ENCODE measurements around the gene KCNK4.

The KCNK4 gene

GRCh38 chr11:64331569-64332371 is 40.7 kb downstream of the KCNK4 start:
- DNase-seq = peak; percentile 74

DNA sequence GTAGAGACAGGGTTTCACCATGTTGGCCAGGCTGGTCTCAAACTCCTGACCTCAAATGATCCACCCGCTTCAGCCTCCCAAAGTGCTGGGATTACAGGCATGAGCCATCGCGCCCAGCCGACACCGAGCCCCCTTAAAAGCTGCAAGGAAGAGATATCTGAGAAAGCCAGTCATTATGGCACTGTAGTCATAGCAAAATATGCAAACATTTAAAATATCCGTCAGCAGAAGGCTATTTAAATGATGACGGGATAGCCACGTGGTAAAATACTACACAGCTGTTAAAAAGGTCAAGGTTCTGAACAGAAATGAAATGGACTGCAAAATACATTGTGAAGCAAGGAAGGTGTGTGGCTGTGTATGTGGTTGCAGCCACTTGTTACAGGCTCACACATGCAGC is 42.5 kb downstream of the KCNK4 start:
- no peak for DNase-seq

DNA sequence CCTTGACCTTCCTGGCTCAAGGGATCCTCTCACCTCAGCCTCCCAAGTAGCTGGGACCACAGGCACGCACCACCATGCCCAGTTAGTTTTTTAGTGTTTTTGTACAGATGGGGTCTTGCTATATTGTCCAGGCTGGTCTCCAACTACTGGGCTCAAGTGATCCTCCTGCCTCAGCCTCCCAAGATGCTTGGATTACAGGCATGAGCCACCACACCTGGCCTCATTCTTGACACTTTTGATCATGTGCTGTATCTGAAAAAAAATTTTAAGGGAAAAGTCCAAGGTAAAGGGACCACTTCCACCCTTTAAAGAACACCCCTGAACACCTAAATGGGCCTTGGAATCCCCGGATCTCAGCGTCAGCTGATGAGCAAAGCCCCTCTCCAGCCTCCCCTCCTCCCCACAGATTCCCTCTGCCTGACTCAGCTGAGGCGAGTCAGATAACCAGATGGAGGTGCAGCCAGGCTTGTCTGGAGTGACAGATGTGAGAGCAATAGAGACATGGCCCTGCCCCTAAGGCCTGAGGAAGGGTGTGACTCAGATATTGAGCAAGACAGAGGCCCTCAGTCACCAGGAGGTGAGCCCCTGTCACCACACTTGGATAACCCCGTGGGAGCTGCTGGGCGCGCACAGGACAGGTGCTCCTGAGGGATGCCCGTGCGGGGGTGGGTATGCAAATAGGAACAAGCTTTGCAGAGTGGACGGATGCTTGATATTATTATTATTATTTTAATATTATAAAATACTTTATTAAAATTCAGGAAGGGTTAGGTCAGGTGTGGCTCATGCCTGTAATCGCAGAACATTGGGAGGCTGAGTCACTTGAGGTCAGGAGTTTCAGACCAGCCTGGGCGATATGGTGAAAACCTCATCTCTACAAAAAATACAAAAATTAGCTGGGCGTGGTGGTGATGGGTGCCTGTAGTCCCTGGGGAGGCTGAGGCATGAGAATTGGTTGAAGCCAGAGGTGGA is 43.9 kb downstream of the KCNK4 start:
- DNase-seq = peak; percentile 95

GRCh38 chr11:64337538-64338249 is 46.6 kb downstream of the KCNK4 start:
- no peak for DNase-seq

DNA sequence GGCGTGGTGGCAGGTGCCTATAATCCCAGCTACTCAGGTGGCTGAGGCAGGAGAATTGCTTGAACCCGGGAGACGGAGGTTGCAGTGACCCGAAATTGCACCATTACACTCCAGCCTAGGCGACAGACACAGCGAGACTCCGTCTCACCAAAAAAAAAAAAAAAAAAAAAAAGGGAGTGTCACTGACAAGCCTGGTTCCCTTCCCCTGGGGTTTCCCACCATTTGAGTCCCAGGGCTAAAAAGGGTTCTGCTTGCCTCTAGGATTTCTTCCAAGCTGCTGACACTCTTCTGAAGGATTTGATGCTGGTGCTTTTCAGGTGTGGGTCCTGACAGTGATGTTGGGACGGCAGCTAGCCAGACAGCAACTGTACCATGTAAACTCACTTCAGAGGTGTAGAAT is 47.6 kb downstream of the KCNK4 start:
- DNase-seq = no peak

DNA sequence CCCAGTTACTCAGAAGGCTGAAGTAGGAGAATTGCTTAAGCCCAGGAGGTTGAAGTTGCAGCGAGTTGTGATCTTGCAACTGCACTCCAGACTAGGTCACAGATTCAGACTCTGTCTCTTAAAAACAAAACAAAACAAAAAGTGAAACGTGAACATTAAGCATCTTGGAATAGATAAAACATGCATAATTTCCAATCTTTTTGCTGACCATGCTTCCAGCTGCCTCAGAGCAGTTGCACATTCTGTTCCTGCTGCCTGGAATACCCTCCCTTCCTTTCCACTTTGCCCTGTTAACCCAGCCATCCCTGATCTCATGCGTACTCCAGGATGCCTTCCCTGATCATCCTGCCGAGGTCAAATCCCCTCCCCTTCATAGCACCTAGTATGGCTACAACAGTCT is 48.2 kb downstream of the KCNK4 start:
- DNase-seq = no peak

DNA sequence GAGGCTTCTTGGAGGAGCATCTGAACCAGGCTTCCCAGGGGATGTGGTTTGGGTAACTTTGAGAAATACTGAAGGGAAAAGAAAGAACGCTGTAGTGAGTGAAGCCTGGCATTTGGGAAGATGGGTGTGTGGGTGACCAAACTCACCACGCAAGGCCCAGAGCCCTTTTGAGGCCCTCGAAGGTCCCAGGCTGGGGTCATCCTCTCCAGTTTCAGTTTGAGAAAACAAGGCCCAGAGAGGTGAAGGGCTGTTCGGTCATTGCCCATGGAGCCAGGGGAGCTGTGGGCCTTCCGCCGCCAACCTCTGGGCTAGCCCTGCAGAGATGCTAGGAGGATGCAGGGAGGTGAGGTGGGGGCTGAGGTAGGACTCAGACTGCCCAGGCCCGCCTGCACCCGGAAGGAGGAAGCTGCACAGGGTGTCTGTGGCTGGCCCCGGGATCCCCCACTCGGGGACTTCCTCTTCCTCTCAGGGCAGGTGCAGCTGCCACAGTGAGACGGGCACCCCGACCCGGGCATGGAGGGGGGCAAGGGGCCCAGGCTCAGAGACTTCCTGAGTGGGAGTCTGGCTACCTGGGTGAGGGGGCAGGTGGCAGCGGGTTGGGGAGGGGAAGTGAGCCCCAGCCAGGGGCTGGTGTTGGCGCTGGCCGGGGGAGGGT is 48.8 kb downstream of the KCNK4 start, which contains the start of gene CCDC88B:
CCDC88B (plus strand) TSS at position 451 of the 655 bp plus-strand sequence; CDS start at position 514, 63 bp downstream.
- DNase-seq = no peak

DNA sequence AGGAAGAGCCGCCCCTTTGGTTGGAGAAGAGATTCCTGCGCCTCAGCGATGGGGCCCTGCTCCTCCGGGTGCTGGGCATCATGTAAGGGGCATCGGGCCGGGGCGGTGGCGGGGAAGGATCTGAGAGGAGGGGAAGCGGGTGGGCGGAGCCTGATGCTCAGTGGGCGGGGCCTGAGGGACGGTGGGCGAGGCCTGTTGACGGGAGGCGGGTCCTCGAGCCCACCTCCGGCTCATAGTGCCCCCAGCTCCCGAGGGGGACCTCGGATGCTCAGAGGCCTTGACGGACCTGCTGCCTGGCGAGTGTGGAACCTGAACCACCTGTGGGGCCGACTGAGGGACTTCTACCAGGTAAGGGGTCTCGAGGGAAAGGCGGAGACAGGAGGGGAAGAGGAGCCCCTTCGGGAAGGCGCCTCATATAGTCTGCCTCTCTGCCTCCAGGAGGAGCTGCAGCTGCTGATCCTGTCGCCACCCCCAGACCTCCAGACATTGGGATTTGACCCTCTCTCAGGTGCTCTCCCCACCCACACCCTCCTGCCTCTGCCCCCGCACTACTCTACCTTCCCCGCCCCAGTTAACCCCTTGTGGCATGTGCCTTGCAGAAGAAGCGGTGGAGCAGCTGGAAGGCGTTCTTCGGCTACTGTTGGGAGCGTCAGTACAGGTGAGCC is 49.7 kb downstream of the KCNK4 start:
- no peak for DNase-seq

GRCh38 chr11:64341429-64341828 is 50.3 kb downstream of the KCNK4 start:
- DNase-seq = no peak

- DNase-seq = peak; percentile 58
These were observed 51.0 kb downstream of the KCNK4 start for GRCh38 chr11:64341851-64342791.

DNA sequence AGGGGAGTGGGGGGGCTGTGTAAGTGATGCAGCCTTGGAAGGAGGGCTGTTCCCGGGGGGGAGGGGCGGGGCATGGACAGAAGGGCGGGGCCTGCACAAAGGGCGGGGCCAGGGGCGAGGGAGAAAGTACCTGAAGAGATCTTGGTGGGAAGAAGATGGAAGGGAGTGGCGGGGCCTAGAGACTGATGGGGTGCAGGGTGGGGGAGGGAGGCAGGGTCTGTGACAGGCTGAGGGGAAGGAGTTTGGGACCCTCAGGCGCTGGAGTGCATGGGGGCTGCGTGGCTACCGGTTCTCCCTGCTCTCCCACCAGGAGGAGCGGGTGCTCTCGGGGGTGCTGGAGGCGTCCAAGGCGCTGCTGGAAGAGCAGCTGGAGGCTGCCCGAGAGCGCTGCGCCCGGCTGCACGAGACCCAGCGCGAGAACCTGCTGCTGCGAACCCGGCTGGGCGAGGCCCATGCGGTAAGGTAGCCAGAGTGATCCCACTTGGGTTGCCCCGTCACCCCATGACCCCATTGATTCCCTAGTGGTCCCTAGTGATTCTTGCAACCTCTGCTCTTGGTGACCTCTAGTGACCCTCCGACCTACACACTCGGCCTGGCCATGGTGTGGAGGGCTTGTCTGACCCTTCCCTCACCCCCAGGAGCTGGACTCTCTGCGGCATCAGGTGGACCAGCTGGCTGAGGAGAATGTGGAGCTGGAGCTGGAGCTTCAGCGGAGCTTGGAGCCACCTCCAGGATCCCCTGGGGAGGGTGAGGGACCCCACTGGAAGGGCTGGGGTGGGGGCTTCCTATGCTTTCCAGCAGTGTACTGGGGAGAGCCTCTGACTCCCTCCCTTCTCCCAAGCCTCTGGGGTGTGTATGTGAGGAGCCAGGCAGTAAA is 52.0 kb downstream of the KCNK4 start:
- DNase-seq = no peak

- DNase-seq = peak; percentile 8
These were observed 52.9 kb downstream of the KCNK4 start for GRCh38 chr11:64343767-64344559.

DNA sequence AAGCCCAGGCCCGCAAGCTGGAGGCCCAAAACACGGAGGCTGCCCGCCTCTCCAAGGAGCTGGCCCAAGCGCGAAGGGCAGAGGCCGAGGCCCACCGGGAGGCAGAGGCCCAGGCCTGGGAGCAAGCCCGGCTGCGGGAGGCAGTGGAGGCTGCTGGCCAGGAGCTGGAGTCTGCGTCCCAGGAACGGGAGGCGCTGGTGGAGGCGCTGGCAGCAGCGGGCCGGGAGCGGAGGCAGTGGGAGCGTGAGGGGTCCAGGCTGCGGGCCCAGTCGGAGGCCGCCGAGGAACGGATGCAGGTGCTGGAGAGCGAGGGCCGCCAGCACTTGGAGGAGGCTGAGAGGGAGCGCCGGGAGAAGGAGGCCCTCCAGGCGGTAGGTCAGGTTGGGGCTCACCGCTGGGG is 53.7 kb downstream of the KCNK4 start:
- no peak for DNase-seq

DNA sequence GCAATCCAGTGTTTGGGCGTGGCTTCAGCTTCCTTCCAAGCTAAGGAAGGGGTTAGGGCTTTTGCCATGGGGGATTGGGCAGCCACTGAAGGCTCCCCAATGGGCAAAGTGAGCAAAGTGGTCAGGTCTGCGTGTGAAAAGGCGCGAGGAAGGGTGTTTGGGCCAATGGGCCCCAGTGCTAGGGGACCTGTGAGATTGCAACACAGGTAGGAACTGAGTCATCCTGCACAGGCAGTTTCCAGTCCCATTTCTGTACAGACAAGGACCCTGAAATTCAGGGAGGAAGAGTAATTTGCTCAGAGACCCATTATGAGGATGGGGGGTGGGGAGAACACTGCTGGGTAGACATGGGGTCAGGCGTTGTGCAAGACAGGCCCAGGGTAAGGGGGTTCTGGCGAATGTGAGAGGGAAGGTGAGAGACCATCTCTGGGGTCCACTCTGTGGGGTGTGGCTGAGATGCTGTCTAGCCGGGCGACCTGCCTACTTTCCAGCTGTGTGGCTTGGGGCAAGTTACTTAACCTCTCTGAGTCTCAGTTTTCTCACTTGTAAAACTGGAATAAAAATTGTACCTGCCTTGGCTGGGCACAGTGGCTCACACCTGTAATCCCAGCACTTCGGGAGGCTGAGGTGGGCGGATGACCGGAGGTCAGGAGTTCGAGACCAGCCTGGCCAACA is 56.2 kb downstream of the KCNK4 start:
- DNase-seq = no peak

- no peak for DNase-seq
These were observed 57.4 kb downstream of the KCNK4 start for GRCh38 chr11:64348383-64349024.

DNA sequence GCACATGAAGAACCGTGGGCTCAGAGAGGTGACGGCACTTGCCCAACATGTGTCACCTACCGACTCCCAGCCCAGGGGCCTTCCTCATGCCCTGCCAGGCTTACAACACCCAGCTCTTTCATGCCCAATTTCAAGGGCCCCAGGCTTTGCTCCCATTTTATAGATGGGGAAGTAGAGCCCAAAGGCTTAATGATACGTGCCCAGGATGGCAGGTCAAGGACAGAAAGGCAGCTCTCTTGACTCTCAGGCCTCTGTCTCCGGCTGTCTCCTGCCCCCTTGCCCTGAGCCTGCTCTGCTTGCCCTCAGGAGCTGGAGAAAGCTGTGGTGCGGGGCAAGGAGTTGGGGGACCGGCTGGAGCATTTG is 57.9 kb downstream of the KCNK4 start:
- DNase-seq = no peak

- DNase-seq = no peak
These were observed 58.3 kb downstream of the KCNK4 start for GRCh38 chr11:64349404-64349803.
